H1 (cell line): ENCODE data around the gene L3MBTL4. TPM values are rescaled to one million over a fixed set of nuclear protein-coding genes. Genes with fewer than 3 reads are reported as not detected.

Experiments
- BACH1 ChIP-seq: IDR thresholded peaks from 2 replicates; pipeline ENCODE4 v1.6.1; 2012; ENCODE audit warnings: low read length, improper control_type of control experiment
- polyA plus RNA-seq, 7 experiments: library from polyadenylated mRNA; depleted of rRNA in 3 of 7; stranded (reverse) in 5 of 7; unstranded in 2 of 7; fragments of >200 nt in 5 of 7; fragments of 200-250 nt in 2 of 7; gene quantifications; 1 replicate in 5 of 7; 2 replicates in 1 of 7; 4 replicates in 1 of 7; pipeline versions ENCODE4 v1.2.1 to v1.2.3, GENCODE V29; 2011 to 2013; ENCODE audit warnings: missing spikeins in 2 of 7, mixed read lengths in 2 of 7
- total RNA-seq: library from RNA; stranded (reverse); fragmentation: NEBNext Ultra II Directional; extraction: Animal tissue kit (Norgen Biotek cat#: 25700); gene quantifications from 2 replicates; pipeline ENCODE4 v1.2.1, GENCODE V29; 2021

Gene L3MBTL4
- total and polyA plus RNA-seq, 2 of the 8 experiments (the other 6 are each of a cell fraction or from before 2014, with no cell fraction given) = 1.0 to 2.1 TPM

DNA sequence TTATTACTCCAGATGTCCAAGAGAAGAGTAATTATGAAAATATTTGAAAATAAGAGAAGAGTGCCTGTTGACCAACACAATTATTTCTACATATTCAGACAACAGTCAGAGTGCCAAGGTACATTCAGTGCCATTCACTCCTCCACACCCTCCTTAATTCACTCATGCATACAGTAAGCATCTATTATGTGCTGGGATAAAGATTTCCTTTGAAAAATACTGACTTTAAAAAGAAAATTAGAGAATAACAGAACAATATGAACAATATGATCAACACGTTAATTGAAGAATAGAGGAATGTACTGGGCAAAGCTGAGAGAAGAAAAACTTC is 203.6 kb downstream of the L3MBTL4 start (continued):
- TF ChIP-seq BACH1 = no peak
